Fibroblast of the aortic adventitia (primary cell): ENCODE data around the gene ONECUT2. TPM values are rescaled to one million over a fixed set of nuclear protein-coding genes. Genes with fewer than 3 reads are reported as not detected.

ENCODE experiments used
- DNase-seq: peaks from one replicate; pipeline ENCODE4 v3.0.0-alpha.2; 2010; ENCODE audit warnings: low read depth
- H3K4me3 ChIP-seq: 2 replicates; pipeline ENCODE4 v1.5.1; 2011; ENCODE audit warnings: low read depth, mild to moderate bottlenecking, control low read depth, low read length, moderate library complexity
- CTCF ChIP-seq: IDR thresholded peaks from 2 replicates; pipeline ENCODE4 v1.5.1; 2011; ENCODE audit warnings: mild to moderate bottlenecking, low read length, control low read depth, inconsistent platforms; ENCODE audit not compliant: insufficient read depth
- total RNA-seq: library from RNA; depleted of rRNA; stranded (reverse); fragments of >200 nt; gene quantifications from 2 replicates; pipeline ENCODE4 v1.2.3, GENCODE V29; 2012; ENCODE audit warnings: low replicate concordance

The ONECUT2 gene
- total RNA-seq, 1 donor: under 0.01 TPM

- no peak for DNase-seq
- no peak overlapping the region for H3K4me3 ChIP-seq
- TF ChIP-seq CTCF: no peak
These were observed 10.5 kb downstream of the ONECUT2 start for GRCh38 chr18:57445488-57446319.

GRCh38 chr18:57446322-57446721 lies 11.1 kb downstream of the ONECUT2 start:
- no peak overlapping the region for H3K4me3 ChIP-seq
- peak; percentile 37 for TF ChIP-seq CTCF
- no peak for DNase-seq

- peak; percentile 22 for DNase-seq
- TF ChIP-seq CTCF: no peak
- H3K4me3 ChIP-seq: no peak overlapping the region
These were observed 12.0 kb downstream of the ONECUT2 start for GRCh38 chr18:57447154-57447621.

- H3K4me3 ChIP-seq: no peak overlapping the region
- no peak for TF ChIP-seq CTCF
- no peak for DNase-seq
These were observed 20.5 kb downstream of the ONECUT2 start for GRCh38 chr18:57455576-57456129.

GRCh38 chr18:57461652-57462269 lies 26.6 kb downstream of the ONECUT2 start:
- H3K4me3 ChIP-seq: no peak overlapping the region
- DNase-seq: no peak
- no peak for TF ChIP-seq CTCF

GRCh38 chr18:57466307-57466706 lies 31.1 kb downstream of the ONECUT2 start:
- DNase-seq: peak; percentile 17
- TF ChIP-seq CTCF: no peak
- no peak overlapping the region for H3K4me3 ChIP-seq
